Uterus (tissue), 2 donors: ENCODE results near the gene KHDC3L.

Experiments
- CTCF ChIP-seq, 4 experiments: fragments of 200-600 bp in 2 of 4; fragments of 450-650 bp in 2 of 4; sonication (generic) in 2 of 4; IDR thresholded peaks; one replicate each; pipeline ENCODE4 v1.5.1; 2016 to 2019; ENCODE audit warnings: antibody characterized with exemption in 4 of 4, mild to moderate bottlenecking in 2 of 4, moderate library complexity in 1 of 4
- POLR2A ChIP-seq, 2 donors: fragments of 450-650 bp; IDR thresholded peaks; one replicate each; pipeline ENCODE4 v1.6.1; 2016; ENCODE audit warnings: antibody characterized with exemption in 2 of 2, mild to moderate bottlenecking in 1 of 2, moderate library complexity in 1 of 2

GRCh38 chr6:73329201-73329600 lies 33.3 kb upstream of the KHDC3L start:
- TF ChIP-seq CTCF (IDR thresholded peaks at IDR 0.05) = no peak
- no peak for TF ChIP-seq POLR2A (IDR thresholded peaks at IDR 0.05)
